Activated T-helper 9 cell treated with anti-CD3 and anti-CD28 coated beads, Interleukin-2, amount 50 U/mL, for 16 hours (primary cell): ENCODE measurements around the gene NBPF20.
"Not testable (repeated sequence)": the region's sequence is repeated elsewhere in the genome, so short reads cannot be mapped to it uniquely, and the experiment has no call there.

Experiments used
- DNase-seq: peaks from one replicate; pipeline ENCODE4 v3.0.0-alpha.2; 2020; ENCODE audit warnings: low read depth

The NBPF20 gene, protein sequence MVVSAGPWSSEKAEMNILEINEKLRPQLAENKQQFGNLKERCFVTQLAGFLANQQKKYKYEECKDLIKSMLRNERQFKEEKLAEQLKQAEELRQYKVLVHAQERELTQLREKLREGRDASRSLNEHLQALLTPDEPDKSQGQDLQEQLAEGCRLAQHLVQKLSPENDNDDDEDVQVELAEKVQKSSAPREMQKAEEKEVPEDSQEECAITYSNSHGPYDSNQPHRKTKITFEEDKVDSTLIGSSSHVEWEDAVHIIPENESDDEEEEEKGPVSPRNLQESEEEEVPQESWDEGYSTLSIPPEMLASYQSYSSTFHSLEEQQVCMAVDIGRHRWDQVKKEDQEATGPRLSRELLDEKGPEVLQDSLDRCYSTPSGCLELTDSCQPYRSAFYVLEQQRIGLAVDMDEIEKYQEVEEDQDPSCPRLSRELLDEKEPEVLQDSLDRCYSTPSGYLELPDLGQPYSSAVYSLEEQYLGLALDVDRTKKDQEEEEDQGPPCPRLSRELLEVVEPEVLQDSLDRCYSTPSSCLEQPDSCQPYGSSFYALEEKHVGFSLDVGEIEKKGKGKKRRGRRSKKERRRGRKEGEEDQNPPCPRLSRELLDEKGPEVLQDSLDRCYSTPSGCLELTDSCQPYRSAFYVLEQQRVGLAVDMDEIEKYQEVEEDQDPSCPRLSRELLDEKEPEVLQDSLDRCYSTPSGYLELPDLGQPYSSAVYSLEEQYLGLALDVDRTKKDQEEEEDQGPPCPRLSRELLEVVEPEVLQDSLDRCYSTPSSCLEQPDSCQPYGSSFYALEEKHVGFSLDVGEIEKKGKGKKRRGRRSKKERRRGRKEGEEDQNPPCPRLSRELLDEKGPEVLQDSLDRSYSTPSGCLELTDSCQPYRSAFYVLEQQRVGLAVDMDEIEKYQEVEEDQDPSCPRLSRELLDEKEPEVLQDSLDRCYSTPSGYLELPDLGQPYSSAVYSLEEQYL (N-terminal part only)

DNA sequence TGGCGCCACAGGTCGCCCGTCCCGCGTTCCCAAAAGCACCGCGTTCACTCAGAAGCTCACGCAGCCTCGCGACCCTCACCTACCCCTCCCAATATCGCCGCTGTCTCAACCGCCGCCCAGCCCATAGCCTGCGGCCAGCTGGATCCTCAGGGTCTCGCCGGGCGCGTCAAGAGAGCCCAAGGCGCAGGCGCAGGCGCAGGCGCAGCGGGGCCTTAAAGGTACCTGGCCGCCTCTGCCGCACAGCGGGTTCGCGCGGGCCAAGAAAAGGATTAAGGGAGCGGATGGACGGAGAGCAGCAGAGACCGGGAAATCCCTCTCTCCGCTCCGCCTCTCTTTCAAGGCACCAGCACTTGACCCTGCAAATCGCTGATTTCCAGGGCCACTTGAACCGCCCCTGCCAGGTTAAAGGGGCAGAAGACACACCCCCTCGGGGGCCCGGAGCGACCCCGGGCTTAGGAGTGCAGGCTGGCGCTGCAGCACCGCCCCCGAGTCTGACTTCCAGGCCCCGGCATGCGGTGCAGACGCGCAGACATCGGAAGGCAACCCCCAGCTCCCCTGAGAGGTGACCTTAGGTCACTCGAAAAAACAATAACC lies at the start of gene NBPF20:
TSS of gene NBPF20 (minus strand) at position 168 of the 594 bp plus-strand sequence. CDS start 20,331 bp downstream, outside the sequence.
- peak; percentile 72 for DNase-seq

DNA sequence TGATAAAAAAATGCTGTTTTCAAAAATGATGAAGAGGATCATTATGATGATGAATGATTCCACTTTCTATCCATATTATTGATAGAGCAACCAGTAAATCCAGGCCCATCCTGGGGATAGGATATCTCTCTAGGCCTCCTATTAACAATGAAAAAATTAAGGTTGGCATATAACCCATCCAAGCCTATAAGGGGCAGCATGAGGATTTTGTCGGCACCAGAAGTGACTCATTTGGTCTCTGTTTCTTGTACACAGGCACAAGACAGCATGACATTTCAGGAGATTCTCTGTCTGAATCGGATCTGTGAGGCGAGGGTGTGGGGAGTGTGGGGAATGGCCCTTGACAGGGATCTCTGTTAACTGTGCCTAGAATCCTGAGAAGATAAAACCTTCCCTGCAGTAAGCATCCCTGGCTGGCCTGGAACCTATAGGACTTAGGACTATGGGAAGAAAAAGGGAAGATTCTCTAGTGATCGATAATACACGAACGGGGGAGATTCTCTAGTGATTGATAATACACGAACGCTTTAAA lies 49.5 kb upstream of the NBPF20 start:
- not testable (repeated sequence) for DNase-seq

DNA sequence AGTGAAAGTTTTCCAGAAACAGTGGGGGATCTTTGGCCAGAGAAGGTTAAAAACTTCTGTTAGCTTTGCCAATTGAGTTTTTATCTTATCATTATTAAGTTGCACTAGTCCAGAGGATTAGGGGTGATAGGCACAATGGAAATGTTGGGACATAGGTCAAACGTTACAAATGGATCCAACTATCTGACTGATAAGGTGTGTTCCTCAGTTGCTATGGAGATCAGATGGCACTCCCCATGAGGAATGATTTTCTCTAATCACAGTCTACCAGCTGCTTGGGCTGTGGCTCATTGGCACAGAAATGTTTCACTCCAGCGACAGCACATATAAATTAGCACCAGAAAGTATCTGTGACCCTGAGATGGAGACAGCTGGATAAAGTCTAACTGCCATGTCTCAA lies 47.3 kb upstream of the NBPF20 start:
- DNase-seq = not testable (repeated sequence)

DNA sequence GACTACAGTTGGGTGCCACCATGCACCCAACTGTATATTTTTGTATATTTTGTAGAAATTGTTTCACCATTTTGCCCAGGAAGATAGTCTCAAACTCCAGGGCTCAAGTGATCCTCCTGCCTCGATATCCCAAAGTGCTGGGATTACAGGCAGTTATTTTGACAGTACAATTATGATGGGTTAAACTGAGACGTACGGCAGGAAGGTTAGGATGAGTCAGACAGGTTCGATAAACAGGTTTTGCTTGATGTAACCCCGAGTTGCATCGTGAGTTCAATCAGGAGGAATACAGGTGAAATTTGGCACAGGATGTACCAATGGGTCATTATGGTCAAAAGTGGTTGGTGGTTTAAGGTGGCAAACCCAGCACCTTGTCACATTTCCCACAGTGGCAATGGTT lies 46.0 kb upstream of the NBPF20 start:
- not testable (repeated sequence) for DNase-seq

DNA sequence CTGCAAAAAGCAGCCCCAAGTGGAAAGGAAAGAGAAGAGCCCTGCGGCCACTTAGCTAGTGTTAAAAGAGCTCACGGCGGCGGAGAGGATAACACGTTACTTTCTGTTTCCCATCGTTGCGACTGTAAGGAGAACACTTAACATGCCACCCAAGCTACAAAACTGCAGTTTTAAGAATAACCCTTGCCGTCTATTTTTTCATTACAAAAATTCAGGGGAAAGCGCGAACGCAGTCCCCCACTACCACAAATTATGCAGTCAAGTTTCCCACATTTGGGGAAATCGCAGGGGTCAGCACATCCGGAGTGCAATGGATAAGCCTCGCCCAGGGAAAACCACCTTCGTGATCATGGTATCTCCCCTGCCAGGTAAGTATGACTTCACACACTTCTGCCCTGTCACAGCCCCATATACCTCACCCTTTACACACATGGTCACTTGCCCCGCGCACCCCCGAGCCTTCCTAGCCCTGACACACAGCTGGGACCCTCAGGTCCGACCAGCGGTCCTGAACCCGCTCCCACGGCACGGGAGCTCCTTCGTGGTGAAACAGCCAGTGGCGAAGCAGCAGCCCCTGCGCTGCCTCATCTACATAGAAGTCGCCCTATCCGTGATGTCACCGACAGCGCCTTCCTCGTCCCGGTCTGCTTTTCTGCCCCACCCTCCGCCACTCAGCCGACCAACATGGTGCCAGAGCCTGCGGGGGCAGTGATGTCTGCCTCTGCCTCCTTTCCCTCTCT lies 40.2 kb upstream of the NBPF20 start:
- peak; percentile 58 for DNase-seq

DNA sequence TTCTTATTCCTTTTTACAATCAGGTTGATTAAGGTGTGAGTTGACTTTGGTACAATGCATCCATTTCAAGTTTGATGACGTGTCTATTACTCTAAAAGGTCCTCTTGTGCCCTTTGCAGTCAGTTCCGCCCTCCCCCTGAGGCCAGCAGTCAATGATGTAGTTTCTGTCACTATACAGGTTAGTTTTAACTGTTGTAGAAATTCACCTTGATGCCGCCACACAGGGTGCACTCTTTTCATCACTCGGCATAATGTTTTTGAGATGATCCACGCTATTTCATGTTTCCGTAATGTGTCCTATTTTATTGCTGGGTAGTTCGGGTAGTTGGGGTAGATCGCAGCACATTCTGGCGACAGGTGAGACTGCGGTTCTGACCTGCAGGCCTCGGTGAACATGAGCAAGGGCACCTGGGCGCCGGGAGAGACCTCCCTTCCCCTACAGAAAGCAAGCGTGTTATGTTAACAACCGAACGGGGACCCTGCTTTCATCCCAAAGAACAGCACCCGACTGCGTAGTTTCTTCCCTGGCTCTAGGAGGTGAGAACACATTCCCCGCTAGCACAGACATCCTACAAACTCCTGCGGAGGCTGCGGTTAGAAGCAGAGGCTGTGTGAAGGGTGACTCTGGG lies 39.4 kb upstream of the NBPF20 start:
- DNase-seq = not testable (repeated sequence)

DNA sequence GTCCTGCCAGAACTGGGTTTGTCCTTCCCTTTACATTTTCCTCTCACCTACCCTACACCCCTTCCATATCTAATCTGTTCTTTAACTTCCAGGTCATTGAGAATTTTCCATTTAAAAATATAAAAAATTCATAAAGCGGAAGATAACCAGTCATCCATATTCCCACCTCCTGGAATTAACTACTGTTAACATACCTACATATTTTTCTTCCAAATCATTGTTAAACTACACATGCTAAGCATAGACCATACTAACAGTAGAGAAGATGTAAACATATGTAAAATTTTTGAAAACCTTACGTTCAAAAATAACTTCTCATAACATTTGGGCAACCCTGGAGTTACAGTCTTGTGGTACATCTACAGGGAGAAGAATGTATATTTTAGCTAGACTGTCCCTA lies 38.6 kb upstream of the NBPF20 start:
- not testable (repeated sequence) for DNase-seq

DNA sequence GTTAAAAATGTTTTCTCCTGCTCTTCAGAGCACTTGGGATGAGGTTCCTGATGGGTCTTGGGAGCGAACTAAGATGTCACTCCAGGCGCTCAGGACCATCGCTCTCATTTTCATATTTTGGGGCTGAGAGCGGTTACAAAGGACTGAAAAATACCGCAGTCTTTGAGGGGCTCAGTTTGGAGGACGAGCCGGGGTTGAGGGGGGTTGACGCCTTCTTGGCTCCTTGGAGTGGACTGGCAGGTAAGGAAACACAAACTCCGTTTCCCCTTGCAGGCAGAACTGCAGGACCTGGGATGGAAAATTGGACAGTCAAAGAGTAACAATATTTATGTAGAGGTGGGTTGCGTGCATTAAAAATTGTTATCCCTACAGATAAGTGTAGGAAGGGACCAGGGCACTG lies 35.3 kb upstream of the NBPF20 start:
- DNase-seq = not testable (repeated sequence)

DNA sequence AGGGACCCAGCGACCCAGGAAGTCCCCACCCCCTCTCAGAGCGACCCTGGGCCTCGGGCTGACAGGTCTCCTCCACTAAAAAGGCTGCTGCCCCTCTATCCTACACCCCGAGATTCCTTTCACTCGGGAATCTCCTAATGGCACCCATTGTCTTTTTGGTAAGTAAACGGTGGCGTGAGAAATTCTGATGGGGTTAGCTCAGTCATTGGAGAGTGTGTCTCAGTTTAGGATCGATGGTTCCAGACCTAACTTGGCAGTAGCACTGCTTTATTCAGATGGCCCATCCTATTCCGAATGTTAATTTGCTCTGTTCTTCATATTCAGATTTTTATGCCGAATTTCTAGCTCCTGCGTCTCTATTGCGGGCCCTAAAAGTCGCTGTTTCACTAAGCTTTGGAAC lies 34.6 kb upstream of the NBPF20 start:
- DNase-seq = not testable (repeated sequence)

DNA sequence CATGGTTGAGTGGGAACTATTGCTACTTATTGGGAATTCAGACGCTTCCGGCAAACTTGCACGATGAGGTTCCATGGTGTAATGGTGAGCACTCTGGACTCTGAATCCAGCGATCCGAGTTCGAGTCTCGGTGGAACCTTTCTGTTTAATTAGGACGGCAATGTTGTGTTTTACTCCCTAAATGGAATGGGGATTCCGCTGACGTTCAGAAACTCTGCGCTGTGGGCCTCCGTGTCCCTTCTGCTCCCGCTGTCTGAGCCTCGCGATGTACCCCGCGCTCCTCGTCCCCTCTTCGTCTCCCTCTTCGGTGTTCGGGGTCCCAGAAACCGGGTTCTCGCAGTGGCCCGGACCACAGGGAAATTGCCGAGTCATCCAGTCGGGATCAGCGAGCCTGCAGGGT lies 34.2 kb upstream of the NBPF20 start:
- DNase-seq = not testable (repeated sequence)

DNA sequence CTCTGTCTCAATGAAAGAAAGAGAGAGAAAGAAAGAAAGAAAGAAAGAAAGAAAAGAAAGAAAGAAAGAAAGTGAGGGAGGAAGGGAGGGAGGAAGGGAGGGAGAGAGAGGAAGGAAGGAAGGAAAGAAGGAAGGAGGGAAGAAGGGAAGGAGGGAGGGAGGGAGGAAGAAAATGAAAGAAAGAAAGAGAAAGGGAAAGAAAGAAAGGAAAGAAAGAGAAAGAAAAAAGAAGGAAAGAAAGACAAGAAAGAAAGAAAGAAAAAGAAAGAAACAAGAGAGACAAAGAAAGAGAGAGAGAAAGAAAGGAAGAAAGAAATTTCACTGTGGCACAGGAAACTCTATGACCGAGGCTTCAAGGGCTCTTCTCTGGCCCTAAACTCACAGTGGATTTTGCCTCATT lies 33.7 kb upstream of the NBPF20 start:
- not testable (repeated sequence) for DNase-seq

DNA sequence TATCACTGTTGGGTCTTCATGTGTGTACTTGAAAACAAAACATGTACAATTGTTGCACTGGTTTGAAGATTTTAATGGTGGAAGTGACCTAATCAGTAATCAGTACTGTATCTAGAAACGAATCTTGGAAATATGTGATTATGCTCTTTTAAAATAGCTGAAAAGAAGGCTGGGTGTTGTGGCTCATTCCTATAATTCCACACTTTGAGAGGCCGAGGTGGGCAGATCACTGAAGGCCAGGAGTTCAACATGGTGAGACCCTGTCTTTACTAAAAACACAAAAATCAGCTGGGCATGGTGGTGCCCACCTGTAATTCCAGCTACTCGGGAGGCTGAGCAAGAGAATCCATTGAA lies 29.4 kb upstream of the NBPF20 start:
- DNase-seq = not testable (repeated sequence)

DNA sequence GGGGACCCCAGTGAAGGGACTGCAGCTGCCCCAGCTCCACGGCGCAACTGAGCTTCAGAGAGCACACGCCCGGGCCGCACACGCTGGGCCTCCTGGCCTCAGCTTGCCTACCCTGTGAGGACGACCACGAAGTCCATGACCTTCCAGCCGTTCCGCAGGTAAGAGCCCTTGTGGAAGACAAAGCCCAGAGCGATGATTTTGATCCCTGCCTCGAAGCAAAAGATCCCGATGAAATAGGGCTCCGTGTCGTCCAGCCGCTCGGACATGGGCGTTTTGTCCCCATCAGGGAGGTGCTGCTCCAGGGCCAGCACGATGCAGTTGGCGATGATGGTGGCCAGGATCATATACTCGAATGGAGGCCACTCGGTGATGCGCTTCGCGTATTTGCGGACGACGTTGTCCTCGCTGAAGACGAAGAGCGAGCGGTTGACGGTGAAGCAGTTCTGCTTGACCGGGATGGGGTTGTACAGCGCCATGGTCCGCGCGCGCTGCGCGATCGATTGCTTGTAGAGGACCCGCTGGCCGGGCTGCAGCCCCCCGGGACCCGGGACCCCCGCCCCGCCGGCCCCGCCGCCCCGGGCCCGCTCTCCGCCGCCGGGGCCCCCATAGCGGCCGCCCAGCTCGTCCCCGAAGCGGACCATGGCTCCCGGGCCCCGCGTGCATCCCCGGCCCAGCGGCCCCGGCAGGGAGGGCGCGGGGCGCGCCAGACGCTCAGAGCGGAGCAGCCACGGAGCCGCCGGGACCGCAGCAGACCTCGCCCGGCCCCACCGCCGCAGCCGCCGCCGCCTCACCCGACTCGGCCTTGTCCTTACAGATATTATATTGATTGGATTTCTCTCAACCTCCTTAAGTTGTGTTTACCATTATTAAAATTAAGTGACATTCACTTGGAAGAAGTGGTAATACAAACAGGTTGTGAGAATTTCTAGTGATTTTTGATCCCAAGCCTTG lies 28.7 kb upstream of the NBPF20 start:
- not testable (repeated sequence) for DNase-seq

DNA sequence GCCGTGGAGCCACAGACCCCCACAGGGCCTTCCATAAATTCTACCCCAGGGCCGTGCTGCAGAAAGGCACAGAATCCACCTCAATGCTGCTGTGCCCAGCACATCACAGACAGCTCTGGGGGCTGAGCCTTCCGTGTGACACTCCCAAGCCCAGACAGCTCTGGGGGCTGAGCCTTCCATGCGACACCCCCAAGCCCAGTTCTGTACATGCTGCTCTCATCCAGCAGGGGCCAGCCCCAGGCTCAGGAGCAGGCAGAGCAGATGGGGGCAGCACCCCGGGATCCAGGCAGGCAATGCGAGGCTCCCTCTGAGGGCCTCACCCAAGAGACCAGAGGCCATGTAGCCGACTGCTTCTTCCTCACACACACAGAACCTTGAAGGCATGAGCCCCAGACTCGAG lies 27.1 kb upstream of the NBPF20 start:
- DNase-seq = not testable (repeated sequence)

DNA sequence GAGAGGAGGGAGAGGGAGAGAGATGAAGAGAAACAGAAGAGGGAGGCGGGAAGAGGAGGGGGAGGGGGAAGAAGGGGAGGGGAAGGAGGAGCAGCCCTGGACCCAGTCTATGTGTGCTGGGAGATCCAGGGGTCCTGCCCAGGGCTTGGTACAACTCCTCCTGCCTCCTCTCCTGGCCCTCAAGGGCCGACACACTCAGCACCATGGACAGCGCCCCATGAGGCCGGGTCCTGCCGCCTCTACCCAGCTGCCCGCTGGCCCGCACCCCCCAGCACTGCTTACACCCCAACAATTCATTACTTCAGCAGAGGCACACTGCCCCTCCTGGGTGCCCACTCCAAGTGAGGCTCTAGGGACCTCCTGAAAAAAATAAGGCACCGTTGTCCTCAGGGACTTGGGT lies 26.5 kb upstream of the NBPF20 start:
- DNase-seq = not testable (repeated sequence)

DNA sequence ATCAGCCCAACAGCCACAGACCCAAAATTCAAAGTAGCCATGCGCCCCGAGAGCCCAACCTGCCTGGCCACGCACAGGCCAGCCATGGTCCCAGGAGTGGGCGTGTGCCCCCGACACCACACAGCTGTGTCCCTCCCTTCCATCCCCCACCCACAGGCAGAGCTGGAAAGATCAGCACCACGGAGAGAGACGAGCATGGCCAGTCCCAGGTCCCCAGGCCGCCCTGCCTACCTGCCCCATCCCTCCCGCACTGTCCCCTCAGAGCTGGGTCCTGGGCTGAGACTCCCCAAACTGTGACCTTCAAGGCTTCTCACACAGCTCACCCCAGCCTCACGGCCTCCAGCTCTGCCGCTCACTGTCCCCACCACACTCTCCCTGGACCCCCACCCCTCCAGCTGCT lies 19.8 kb upstream of the NBPF20 start:
- DNase-seq = not testable (repeated sequence)

DNA sequence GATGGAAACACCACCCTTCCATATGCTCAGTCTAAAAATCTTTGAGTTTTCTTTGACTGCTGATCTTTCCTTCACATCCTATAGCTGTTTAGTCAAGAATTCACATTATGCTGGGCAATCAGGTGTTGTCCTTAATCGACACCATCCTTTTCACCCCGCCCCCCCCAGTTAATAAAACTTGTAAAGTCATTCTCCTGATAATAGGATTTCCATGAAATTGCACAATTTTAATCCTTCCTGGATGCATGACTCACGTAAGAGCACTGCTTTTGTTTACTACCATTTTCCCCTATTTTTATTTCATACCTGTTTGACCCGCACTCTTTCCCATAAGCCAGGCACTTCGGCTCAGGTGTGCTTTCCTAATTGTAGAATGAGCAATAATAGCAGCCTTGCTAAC lies 16.9 kb upstream of the NBPF20 start:
- DNase-seq = not testable (repeated sequence)

DNA sequence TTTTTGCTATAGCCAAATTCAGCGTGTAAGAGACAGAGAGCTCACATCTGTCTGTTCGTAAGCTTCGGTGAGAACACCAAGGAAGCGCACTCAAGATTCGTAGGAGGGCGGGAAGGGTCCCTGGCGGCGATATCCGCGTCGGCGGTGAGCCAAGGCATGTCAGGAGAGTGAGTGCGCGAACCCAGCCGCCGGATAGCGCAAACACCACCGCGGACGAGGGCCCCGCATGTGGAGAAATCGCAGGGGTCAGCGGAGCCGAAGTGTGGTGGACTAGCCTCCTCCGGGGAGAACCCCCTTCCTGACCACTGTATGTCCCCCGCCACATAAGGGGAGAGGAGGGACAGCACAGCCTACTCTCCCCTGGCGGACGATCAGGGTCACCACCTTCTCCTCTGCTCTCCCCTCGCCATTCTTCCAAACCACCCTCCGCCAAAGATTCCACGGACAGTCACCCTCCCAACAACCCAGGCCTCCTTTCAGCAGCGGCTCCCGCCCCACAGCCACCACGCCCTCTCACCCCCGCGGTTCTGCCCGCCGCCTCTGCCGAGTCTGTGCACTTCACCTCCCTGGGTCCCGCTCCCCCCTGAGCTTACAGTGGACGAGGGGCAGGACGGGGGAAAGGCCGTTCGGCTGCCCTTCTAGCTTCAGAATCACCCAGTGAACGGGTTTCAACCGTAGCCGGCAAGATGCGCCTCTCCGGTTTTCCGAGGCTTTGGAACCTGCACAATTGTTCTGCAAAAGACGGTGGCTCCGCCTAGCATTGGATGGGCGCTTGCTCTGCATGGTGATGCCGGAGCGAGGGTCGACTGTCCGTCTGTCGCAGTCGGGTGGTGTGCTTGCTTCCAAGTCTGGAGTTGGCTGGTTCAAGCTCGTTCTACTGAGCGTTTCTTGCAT lies 6.2 kb upstream of the NBPF20 start:
- DNase-seq = not testable (repeated sequence)

DNA sequence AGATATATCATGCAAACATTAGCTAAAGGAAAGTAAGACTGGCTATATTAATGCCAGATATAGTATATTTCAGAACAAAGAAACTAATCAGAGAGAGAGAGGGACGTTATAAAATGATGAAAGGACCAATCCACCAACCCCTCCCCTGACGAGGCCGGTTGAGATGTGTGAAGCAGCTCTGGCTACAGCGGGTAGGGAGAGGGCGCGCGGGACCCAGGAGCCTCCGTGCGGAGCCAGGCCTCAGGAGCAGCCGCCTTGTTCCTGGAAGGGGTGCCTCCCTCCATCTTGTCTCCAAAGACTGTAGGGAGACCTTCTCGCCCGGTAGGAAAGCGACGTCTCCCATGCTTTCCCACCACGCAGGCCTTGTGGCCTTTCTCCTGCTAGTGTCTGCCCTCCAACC lies 5.4 kb upstream of the NBPF20 start:
- DNase-seq = not testable (repeated sequence)
